ENCODE measurements around the gene CDH12. TPM values are rescaled to one million over a fixed set of nuclear protein-coding genes. Genes with fewer than 3 reads are reported as not detected.
A peak's percentile ranks its signal among the peaks of the same experiment; 100 is the strongest.
"Not testable (repeated sequence)": the region's sequence is repeated elsewhere in the genome, so short reads cannot be mapped to it uniquely, and the experiment has no call there.

Gene CDH12
- 0.22 TPM for polyA plus RNA-seq (2013, experiment 1 of 4)
- polyA plus RNA-seq (2013, experiment 2 of 4): 0.20 TPM
- polyA plus RNA-seq (2013, experiment 3 of 4): 0.80 TPM
- polyA plus RNA-seq (2013, experiment 4 of 4): 0.45 TPM

- 2 to 3% methylated on average over 29 to 31 of the region's 31 CpGs for WGBS, 2 experiments
- Histone ChIP-seq H3K27me3 (ENCODE audit: control insufficient read depth, insufficient read depth, low read length, poor library complexity, severe bottlenecking) (peaks cover 10% of the 10 kb centered on the region), H3K4me1 (ENCODE audit: control insufficient read depth, insufficient read depth, low read length) (no peaks in the 10 kb centered on the region), H3K4me3 (ENCODE audit: insufficient read depth, low read depth, low read length) (peak within 1 kb of the TSS; percentile 51), H3K27ac (ENCODE audit: insufficient read depth, low read depth, low read length, poor library complexity, severe bottlenecking) (no peak within 1 kb of the TSS), H3K9me3 (ENCODE audit: control insufficient read depth, low read length) (no peaks in the 10 kb centered on the region), H3K36me3 (ENCODE audit: control insufficient read depth, insufficient read depth, low read length) (no peaks in the 10 kb centered on the region)
Observed at GRCh38 chr5:22852807-22853660, at the start of gene CDH12. Gene CDH12 (minus strand): TSS chr5:22853344.

- 93 to 94% methylated on average over 5 of the region's 5 CpGs for WGBS, 2 experiments
- H3K27me3 ChIP-seq (ENCODE audit: control insufficient read depth, insufficient read depth, low read length, poor library complexity, severe bottlenecking): no peaks in the 10 kb centered on the region
- no peak overlapping the region for H3K27ac ChIP-seq (ENCODE audit: insufficient read depth, low read depth, low read length, poor library complexity, severe bottlenecking)
- H3K9me3 ChIP-seq (ENCODE audit: control insufficient read depth, low read length): no peaks in the 10 kb centered on the region
- no peaks in the 10 kb centered on the region for H3K4me1 ChIP-seq (ENCODE audit: control insufficient read depth, insufficient read depth, low read length)
- H3K4me3 ChIP-seq (ENCODE audit: insufficient read depth, low read depth, low read length): no peak overlapping the region
- no peaks in the 10 kb centered on the region for H3K36me3 ChIP-seq (ENCODE audit: control insufficient read depth, insufficient read depth, low read length)
Observed at GRCh38 chr5:22901885-22902284, 48.7 kb upstream of the CDH12 start.

- Histone ChIP-seq H3K27ac (ENCODE audit: insufficient read depth, low read depth, low read length, poor library complexity, severe bottlenecking) (no peak overlapping the region), H3K27me3 (ENCODE audit: control insufficient read depth, insufficient read depth, low read length, poor library complexity, severe bottlenecking) (no peaks in the 10 kb centered on the region), H3K4me1 (ENCODE audit: control insufficient read depth, insufficient read depth, low read length) (no peaks in the 10 kb centered on the region), H3K9me3 (ENCODE audit: control insufficient read depth, low read length) (no peaks in the 10 kb centered on the region), H3K4me3 (ENCODE audit: insufficient read depth, low read depth, low read length) (no peak overlapping the region), H3K36me3 (ENCODE audit: control insufficient read depth, insufficient read depth, low read length) (no peaks in the 10 kb centered on the region)
- 97 to 98% methylated on average over 17 of the region's 17 CpGs for WGBS, 2 experiments
Observed at GRCh38 chr5:22900801-22901310, 47.7 kb upstream of the CDH12 start.

- Histone ChIP-seq H3K27me3 (ENCODE audit: control insufficient read depth, insufficient read depth, low read length, poor library complexity, severe bottlenecking) (no peaks in the 10 kb centered on the region), H3K27ac (ENCODE audit: insufficient read depth, low read depth, low read length, poor library complexity, severe bottlenecking) (no peak overlapping the region), H3K4me1 (ENCODE audit: control insufficient read depth, insufficient read depth, low read length) (no peaks in the 10 kb centered on the region), H3K4me3 (ENCODE audit: insufficient read depth, low read depth, low read length) (no peak overlapping the region), H3K9me3 (ENCODE audit: control insufficient read depth, low read length) (no peaks in the 10 kb centered on the region), H3K36me3 (ENCODE audit: control insufficient read depth, insufficient read depth, low read length) (no peaks in the 10 kb centered on the region)
- WGBS, 2 experiments: 93 to 98% methylated on average over 8 of the region's 8 CpGs
Observed at GRCh38 chr5:22899341-22899740, 46.2 kb upstream of the CDH12 start.

- Histone ChIP-seq H3K27ac (ENCODE audit: insufficient read depth, low read depth, low read length, poor library complexity, severe bottlenecking) (no peak overlapping the region), H3K4me3 (ENCODE audit: insufficient read depth, low read depth, low read length) (no peak overlapping the region), H3K9me3 (ENCODE audit: control insufficient read depth, low read length) (no peaks in the 10 kb centered on the region), H3K4me1 (ENCODE audit: control insufficient read depth, insufficient read depth, low read length) (no peaks in the 10 kb centered on the region), H3K36me3 (ENCODE audit: control insufficient read depth, insufficient read depth, low read length) (no peaks in the 10 kb centered on the region), H3K27me3 (ENCODE audit: control insufficient read depth, insufficient read depth, low read length, poor library complexity, severe bottlenecking) (no peaks in the 10 kb centered on the region)
- 93 to 98% methylated on average over 5 of the region's 5 CpGs for WGBS, 2 experiments
Observed at GRCh38 chr5:22896152-22896551, 43.0 kb upstream of the CDH12 start.

GRCh38 chr5:22892441-22892840 is 39.3 kb upstream of the CDH12 start:
- Histone ChIP-seq H3K27ac (ENCODE audit: insufficient read depth, low read depth, low read length, poor library complexity, severe bottlenecking) (no peak overlapping the region), H3K4me1 (ENCODE audit: control insufficient read depth, insufficient read depth, low read length) (no peaks in the 10 kb centered on the region), H3K36me3 (ENCODE audit: control insufficient read depth, insufficient read depth, low read length) (no peaks in the 10 kb centered on the region), H3K27me3 (ENCODE audit: control insufficient read depth, insufficient read depth, low read length, poor library complexity, severe bottlenecking) (no peaks in the 10 kb centered on the region), H3K4me3 (ENCODE audit: insufficient read depth, low read depth, low read length) (no peak overlapping the region), H3K9me3 (ENCODE audit: control insufficient read depth, low read length) (no peaks in the 10 kb centered on the region)
- WGBS, 2 experiments: 86 to 99% methylated on average over 2 to 4 of the region's 4 CpGs

GRCh38 chr5:22889720-22890119 is 36.6 kb upstream of the CDH12 start:
- H3K36me3 ChIP-seq (ENCODE audit: control insufficient read depth, insufficient read depth, low read length): no peaks in the 10 kb centered on the region
- H3K4me3 ChIP-seq (ENCODE audit: insufficient read depth, low read depth, low read length): no peak overlapping the region
- no peaks in the 10 kb centered on the region for H3K9me3 ChIP-seq (ENCODE audit: control insufficient read depth, low read length)
- no peak overlapping the region for H3K27ac ChIP-seq (ENCODE audit: insufficient read depth, low read depth, low read length, poor library complexity, severe bottlenecking)
- H3K27me3 ChIP-seq (ENCODE audit: control insufficient read depth, insufficient read depth, low read length, poor library complexity, severe bottlenecking): no peaks in the 10 kb centered on the region
- 90% methylated on average over 2 of the region's 2 CpGs; no CpG with 5 or more reads in 1 of the 2 experiments for WGBS, 2 experiments
- H3K4me1 ChIP-seq (ENCODE audit: control insufficient read depth, insufficient read depth, low read length): no peaks in the 10 kb centered on the region

- Histone ChIP-seq H3K4me1 (ENCODE audit: control insufficient read depth, insufficient read depth, low read length) (no peaks in the 10 kb centered on the region), H3K9me3 (ENCODE audit: control insufficient read depth, low read length) (no peaks in the 10 kb centered on the region), H3K4me3 (ENCODE audit: insufficient read depth, low read depth, low read length) (no peak overlapping the region), H3K27me3 (ENCODE audit: control insufficient read depth, insufficient read depth, low read length, poor library complexity, severe bottlenecking) (no peaks in the 10 kb centered on the region), H3K36me3 (ENCODE audit: control insufficient read depth, insufficient read depth, low read length) (no peaks in the 10 kb centered on the region), H3K27ac (ENCODE audit: insufficient read depth, low read depth, low read length, poor library complexity, severe bottlenecking) (no peak overlapping the region)
- WGBS, 2 experiments: 92 to 100% methylated on average over 3 of the region's 3 CpGs
Observed at GRCh38 chr5:22887566-22887965, 34.4 kb upstream of the CDH12 start.

GRCh38 chr5:22858911-22859310 is 5.8 kb upstream of the CDH12 start:
- H3K27ac ChIP-seq (ENCODE audit: insufficient read depth, low read depth, low read length, poor library complexity, severe bottlenecking); H3K4me1 ChIP-seq (ENCODE audit: control insufficient read depth, insufficient read depth, low read length); H3K36me3 ChIP-seq (ENCODE audit: control insufficient read depth, insufficient read depth, low read length); H3K9me3 ChIP-seq (ENCODE audit: control insufficient read depth, low read length); H3K4me3 ChIP-seq (ENCODE audit: insufficient read depth, low read depth, low read length); H3K27me3 ChIP-seq (ENCODE audit: control insufficient read depth, insufficient read depth, low read length, poor library complexity, severe bottlenecking): not testable (repeated sequence)
- WGBS, 2 experiments: 91 to 95% methylated on average over 5 of the region's 5 CpGs

GRCh38 chr5:22855824-22856223 is 2.7 kb upstream of the CDH12 start:
- WGBS, 2 experiments: 79 to 91% methylated on average over 3 to 4 of the region's 4 CpGs
- Histone ChIP-seq H3K4me3 (ENCODE audit: insufficient read depth, low read depth, low read length) (no peak overlapping the region), H3K27me3 (ENCODE audit: control insufficient read depth, insufficient read depth, low read length, poor library complexity, severe bottlenecking) (peaks cover 10% of the 10 kb centered on the region), H3K4me1 (ENCODE audit: control insufficient read depth, insufficient read depth, low read length) (no peaks in the 10 kb centered on the region), H3K27ac (ENCODE audit: insufficient read depth, low read depth, low read length, poor library complexity, severe bottlenecking) (no peak overlapping the region), H3K9me3 (ENCODE audit: control insufficient read depth, low read length) (no peaks in the 10 kb centered on the region), H3K36me3 (ENCODE audit: control insufficient read depth, insufficient read depth, low read length) (no peaks in the 10 kb centered on the region)

Data from ectodermal cell (in vitro differentiated cells).